T1000 (cell line): Measurements from ENCODE around the gene NFIC.

ENCODE experiments used
- DNase-seq: peaks from one replicate; lab custom pipeline; 2025; ENCODE audit warnings: mixed read lengths; lab: John Stamatoyannopoulos, UW

The NFIC gene

DNA sequence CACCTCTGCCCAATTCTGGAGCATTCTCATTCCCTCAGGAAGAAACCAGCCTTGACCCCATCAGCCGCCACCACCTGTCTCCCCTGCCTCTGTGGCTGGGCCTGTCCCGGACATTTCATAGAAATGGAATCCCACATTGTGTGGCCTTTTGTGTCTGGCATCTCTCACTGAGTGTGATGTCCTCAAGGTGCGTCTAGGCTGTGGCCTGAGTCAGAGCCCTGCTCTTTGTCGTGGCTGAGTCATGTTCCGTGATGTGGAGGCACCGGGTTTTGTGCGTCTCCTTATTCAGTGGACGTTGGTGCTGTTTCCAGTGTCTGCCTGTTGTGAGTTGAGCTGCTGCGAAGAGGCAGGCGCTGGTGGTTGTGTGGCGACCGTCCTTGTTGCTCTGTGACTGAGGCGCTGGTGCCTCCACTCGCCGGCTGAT lies 143.2 kb downstream of the NFIC start:
- no peak for DNase-seq

- DNase-seq = no peak
These were observed 144.3 kb downstream of the NFIC start for GRCh38 chr19:3510727-3511126.

DNA sequence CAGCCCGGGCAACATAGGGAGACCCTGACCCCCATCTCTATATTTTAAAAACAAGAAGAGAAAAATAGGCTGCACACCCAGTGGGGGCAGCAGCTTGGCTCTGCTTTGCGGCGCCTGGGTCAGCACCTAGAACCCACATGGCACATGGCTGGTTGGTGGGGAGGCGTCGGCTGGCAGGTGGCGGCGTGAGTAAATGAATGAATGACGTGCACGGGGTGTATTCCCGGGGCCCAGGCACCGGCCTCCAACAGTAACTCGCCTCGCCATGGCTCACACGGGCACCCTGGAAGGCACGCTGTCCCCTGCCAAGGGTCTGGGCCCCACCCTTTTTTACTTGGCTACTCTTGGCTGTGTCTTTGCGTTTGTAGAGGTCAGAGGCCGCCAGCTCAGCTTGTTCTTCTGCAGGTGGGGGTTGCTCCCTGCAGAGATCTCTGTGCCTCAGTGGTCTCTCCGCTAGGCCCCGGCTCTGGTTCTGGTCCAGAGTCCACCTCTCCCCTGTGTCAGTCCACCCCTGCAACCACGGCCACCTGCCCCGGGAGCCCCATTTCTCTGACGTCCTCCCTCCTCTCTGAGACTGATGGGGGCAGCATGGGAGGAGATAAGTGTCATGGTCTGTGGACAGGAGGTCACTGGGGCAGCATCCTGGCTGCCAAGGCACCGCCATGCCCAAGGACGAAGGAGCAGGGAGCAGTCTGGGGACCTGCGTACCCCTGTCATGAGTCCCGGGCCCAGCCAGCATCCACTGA lies 145.3 kb downstream of the NFIC start:
- DNase-seq = no peak

- DNase-seq = no peak
These were observed 146.3 kb downstream of the NFIC start for GRCh38 chr19:3512562-3513228.

GRCh38 chr19:3513229-3514140 lies 147.1 kb downstream of the NFIC start:
- DNase-seq = no peak

- DNase-seq = no peak
These were observed 148.5 kb downstream of the NFIC start for GRCh38 chr19:3514930-3515329.

GRCh38 chr19:3515891-3516422 lies 149.6 kb downstream of the NFIC start:
- DNase-seq = no peak

- no peak for DNase-seq
These were observed 150.4 kb downstream of the NFIC start for GRCh38 chr19:3516675-3517207.

- no peak for DNase-seq
These were observed 151.3 kb downstream of the NFIC start for GRCh38 chr19:3517638-3518037.

DNA sequence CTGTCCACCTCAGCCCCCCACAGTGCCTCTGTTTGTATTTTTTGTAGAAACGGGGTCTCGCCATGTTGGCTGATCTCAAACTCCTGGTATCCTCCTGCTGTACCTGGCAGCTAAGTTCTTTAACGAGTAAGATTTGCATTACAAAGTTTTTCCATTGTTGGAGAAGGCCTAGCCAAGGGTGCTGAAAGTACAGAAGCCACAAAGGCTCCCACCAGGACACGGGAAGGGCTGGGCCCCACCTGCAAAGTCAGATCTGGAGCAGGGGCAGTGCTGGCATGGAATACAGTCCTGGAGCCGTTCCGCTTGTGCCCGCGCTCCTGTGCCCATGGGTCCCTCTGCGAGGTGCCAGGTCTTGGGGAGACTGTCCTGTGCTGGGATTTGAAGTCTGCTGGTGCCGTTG lies 151.9 kb downstream of the NFIC start:
- DNase-seq = no peak

DNA sequence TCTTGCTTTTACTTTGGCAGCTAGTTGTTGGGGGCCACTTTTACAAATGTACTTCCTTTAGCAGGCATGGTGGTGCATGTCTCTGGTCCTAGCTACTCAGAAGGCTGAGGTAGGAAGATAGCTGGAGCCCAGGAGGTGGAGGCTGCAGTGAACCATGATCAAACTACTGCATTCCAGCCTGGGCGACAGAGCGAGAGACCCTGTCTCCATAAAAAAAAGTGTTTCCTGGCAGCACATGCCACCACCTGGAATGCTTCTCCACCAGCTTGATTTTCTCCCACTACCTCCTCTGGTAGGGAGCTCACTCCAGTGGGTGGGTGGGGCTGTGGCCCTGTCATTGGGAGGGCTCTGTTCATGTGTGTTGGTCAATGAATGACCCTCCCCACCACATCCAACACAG lies 152.3 kb downstream of the NFIC start:
- DNase-seq = no peak
